ENCODE measurements around the gene URI1. TPM values are rescaled to one million over a fixed set of nuclear protein-coding genes. Genes with fewer than 3 reads are reported as not detected.

Gene URI1
- total RNA-seq, 1 donor from 2014 or later, result 43.7 TPM

- Mint-ChIP-seq H3K27ac (ENCODE audit: unreplicated experiment) (no peak overlapping the region), H3K27me3 (ENCODE audit: unreplicated experiment) (peaks cover 8% of the 10 kb centered on the region)
Measured at GRCh38 chr19:29927944-29928625, 14.0 kb upstream of the URI1 start.

GRCh38 chr19:29928831-29929230, 13.2 kb upstream of the URI1 start:
- H3K36me3 Mint-ChIP-seq (ENCODE audit: unreplicated experiment), result no peaks in the 10 kb centered on the region
- no peak overlapping the region for H3K27ac Mint-ChIP-seq (ENCODE audit: unreplicated experiment)
- H3K4me1 Mint-ChIP-seq (ENCODE audit: unreplicated experiment), result no peaks in the 10 kb centered on the region
- no peaks in the 10 kb centered on the region for H3K9me3 Mint-ChIP-seq (ENCODE audit: unreplicated experiment)
- no peak overlapping the region for H3K4me3 Mint-ChIP-seq (ENCODE audit: unreplicated experiment)
- H3K27me3 Mint-ChIP-seq (ENCODE audit: unreplicated experiment), result peaks cover 8% of the 10 kb centered on the region
- no peak for DNase-seq (ENCODE audit: extremely low spot score, unreplicated experiment)
- TF ChIP-seq CTCF (IDR thresholded peaks at IDR 0.05), result no peak

More at GRCh38 chr19:29927944-29928625, 14.0 kb upstream of the URI1 start:
- H3K9me3 Mint-ChIP-seq (ENCODE audit: unreplicated experiment), result no peaks in the 10 kb centered on the region
- no peak for TF ChIP-seq CTCF (IDR thresholded peaks at IDR 0.05)
- H3K4me1 Mint-ChIP-seq (ENCODE audit: unreplicated experiment), result no peaks in the 10 kb centered on the region
- DNase-seq (ENCODE audit: extremely low spot score, unreplicated experiment), result no peak
- no peaks in the 10 kb centered on the region for H3K36me3 Mint-ChIP-seq (ENCODE audit: unreplicated experiment)
- no peak overlapping the region for H3K4me3 Mint-ChIP-seq (ENCODE audit: unreplicated experiment)

- no peak for DNase-seq (ENCODE audit: extremely low spot score, unreplicated experiment)
- no peak for TF ChIP-seq CTCF (IDR thresholded peaks at IDR 0.05)
Measured at GRCh38 chr19:29934257-29934656, 7.8 kb upstream of the URI1 start.

GRCh38 chr19:29934781-29935180, 7.3 kb upstream of the URI1 start:
- H3K4me1 Mint-ChIP-seq (ENCODE audit: unreplicated experiment), result no peaks in the 10 kb centered on the region
- H3K27ac Mint-ChIP-seq (ENCODE audit: unreplicated experiment), result no peak overlapping the region
- H3K9me3 Mint-ChIP-seq (ENCODE audit: unreplicated experiment), result peaks cover 13% of the 10 kb centered on the region
- H3K27me3 Mint-ChIP-seq (ENCODE audit: unreplicated experiment), result peaks cover 6% of the 10 kb centered on the region
- TF ChIP-seq CTCF (IDR thresholded peaks at IDR 0.05), result no peak
- DNase-seq (ENCODE audit: extremely low spot score, unreplicated experiment), result no peak
- H3K4me3 Mint-ChIP-seq (ENCODE audit: unreplicated experiment), result no peak overlapping the region
- H3K36me3 Mint-ChIP-seq (ENCODE audit: unreplicated experiment), result peaks cover 2% of the 10 kb centered on the region

More at GRCh38 chr19:29934257-29934656, 7.8 kb upstream of the URI1 start:
- peaks cover 2% of the 10 kb centered on the region for H3K36me3 Mint-ChIP-seq (ENCODE audit: unreplicated experiment)
- peaks cover 13% of the 10 kb centered on the region for H3K9me3 Mint-ChIP-seq (ENCODE audit: unreplicated experiment)
- no peak overlapping the region for H3K27ac Mint-ChIP-seq (ENCODE audit: unreplicated experiment)
- H3K27me3 Mint-ChIP-seq (ENCODE audit: unreplicated experiment), result peaks cover 6% of the 10 kb centered on the region
- no peak overlapping the region for H3K4me3 Mint-ChIP-seq (ENCODE audit: unreplicated experiment)
- H3K4me1 Mint-ChIP-seq (ENCODE audit: unreplicated experiment), result no peaks in the 10 kb centered on the region

DNA sequence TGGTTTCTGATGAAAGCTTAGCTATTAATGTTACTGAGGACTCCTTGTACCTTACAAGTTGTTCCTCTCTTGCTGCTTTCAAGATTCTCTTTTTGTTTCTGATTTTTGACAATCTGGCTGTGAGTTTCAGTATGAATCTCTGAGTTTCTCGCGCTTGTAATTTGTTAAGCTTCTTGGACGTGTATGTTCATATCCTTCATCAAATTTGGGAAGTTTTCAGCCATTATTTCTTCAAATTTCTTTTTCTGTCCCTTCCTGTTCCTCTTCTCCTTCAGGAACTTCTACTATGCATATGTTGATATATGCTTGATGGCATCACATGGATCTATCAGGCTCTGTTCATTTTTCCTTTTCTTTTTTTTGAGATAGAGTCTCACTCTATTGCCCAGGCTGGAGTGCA, 5.6 kb upstream of the URI1 start:
- Mint-ChIP-seq H3K4me1 (ENCODE audit: unreplicated experiment) (no peaks in the 10 kb centered on the region), H3K27ac (ENCODE audit: unreplicated experiment) (no peak overlapping the region), H3K9me3 (ENCODE audit: unreplicated experiment) (peaks cover 13% of the 10 kb centered on the region), H3K36me3 (ENCODE audit: unreplicated experiment) (peaks cover 2% of the 10 kb centered on the region), H3K4me3 (ENCODE audit: unreplicated experiment) (no peak overlapping the region), H3K27me3 (ENCODE audit: unreplicated experiment) (peaks cover 3% of the 10 kb centered on the region)
- DNase-seq (ENCODE audit: extremely low spot score, unreplicated experiment), result no peak
- TF ChIP-seq CTCF (IDR thresholded peaks at IDR 0.05), result no peak

Data from osteocyte (in vitro differentiated cells).